Measurements from ENCODE around the gene PLCG2. TPM values are rescaled to one million over a fixed set of nuclear protein-coding genes. Genes with fewer than 3 reads are reported as not detected.

The PLCG2 gene
- total and polyA plus RNA-seq, 2 of the 8 experiments (the other 6 are each of a cell fraction or from before 2014, with no cell fraction given), result 6.1 to 6.9 TPM

GRCh38 chr16:81975637-81976036 is 196.5 kb downstream of the PLCG2 start (continued):
- TF ChIP-seq TCF12 (IDR thresholded peaks at IDR 0.05; ENCODE audit: low read depth, low read length) (no peak), CHD7 (IDR thresholded peaks at IDR 0.05; ENCODE audit: insufficient replicate concordance, low read length) (peak; percentile 33), POLR2A (IDR thresholded peaks at IDR 0.05; ENCODE audit: control extremely low read depth in 1 of 2, low read depth in 2 of 2, low read length in 2 of 2) (no peak), EP300 (IDR thresholded peaks at IDR 0.05; ENCODE audit: borderline replicate concordance in 1 of 2, low read depth in 2 of 2, low read length in 2 of 2) (no peak), PHF8 (conservative IDR thresholded peaks at IDR 0.05; ENCODE audit: low read depth, low read length) (no peak), POU5F1 (IDR thresholded peaks at IDR 0.05; ENCODE audit: low read depth, low read length) (0 out of 2 replicates have a peak, but pooled peaks have one; percentile 51), SIX5 (IDR thresholded peaks at IDR 0.05; ENCODE audit: low read depth, low read length) (no peak), HDAC2 (IDR thresholded peaks at IDR 0.05; ENCODE audit: borderline replicate concordance in 1 of 2, low read depth in 2 of 2, low read length in 2 of 2) (0 out of 4 replicates have a peak, but pooled peaks of 1 of the 2 experiments have one; percentile 36), CHD2 (IDR thresholded peaks at IDR 0.05; ENCODE audit: low read length) (no peak), FOSL1 (IDR thresholded peaks at IDR 0.05; ENCODE audit: insufficient read depth, low read depth, low read length) (no peak), JUND (IDR thresholded peaks at IDR 0.05; ENCODE audit: low read length) (no peak), SIRT6 (IDR thresholded peaks at IDR 0.05; ENCODE audit: low read length) (no peak)
